Measurements from ENCODE around the gene MMP12.

The MMP12 gene

GRCh38 chr11:102840018-102840417, 34.8 kb downstream of the MMP12 start:
- no peak overlapping the region for H2AFZ ChIP-seq (ENCODE audit: low read depth, low read length)
- ATAC-seq (ENCODE audit: insufficient read depth, low read depth) (no peak), DNase-seq (no peak)
- H3K9ac ChIP-seq (ENCODE audit: low read depth, low read length) = no peak overlapping the region
- H3K4me3 ChIP-seq (ENCODE audit: low read depth in 1 of 2, low read length in 2 of 2) = no peak overlapping the region
- no peak overlapping the region for H3K27ac ChIP-seq (ENCODE audit: low read length)
- H3K4me2 ChIP-seq (ENCODE audit: insufficient read depth, low read length) = no peak overlapping the region
- no peaks in the 10 kb centered on the region for H4K20me1 ChIP-seq (ENCODE audit: insufficient read depth, low read length)
- H3K4me1 ChIP-seq (ENCODE audit: insufficient read depth, low read length) = no peaks in the 10 kb centered on the region
- no peaks in the 10 kb centered on the region for H3K36me3 ChIP-seq (ENCODE audit: insufficient read depth, low read length)
- H3K9me3 ChIP-seq (ENCODE audit: insufficient read depth, low read length, severe bottlenecking) = no peaks in the 10 kb centered on the region
- TF ChIP-seq CTCF (IDR thresholded peaks at IDR 0.05; ENCODE audit: borderline replicate concordance, extremely low read depth, low read length, poor library complexity, severe bottlenecking) (no peak), EZH2 (IDR thresholded peaks at IDR 0.05; ENCODE audit: borderline replicate concordance, low read depth, low read length, severe bottlenecking) (no peak)
- no peaks in the 10 kb centered on the region for H3K79me2 ChIP-seq (ENCODE audit: insufficient read depth, low read length)
- H3K27me3 ChIP-seq (ENCODE audit: insufficient read depth, low read length, poor library complexity) = no peaks in the 10 kb centered on the region

DNA sequence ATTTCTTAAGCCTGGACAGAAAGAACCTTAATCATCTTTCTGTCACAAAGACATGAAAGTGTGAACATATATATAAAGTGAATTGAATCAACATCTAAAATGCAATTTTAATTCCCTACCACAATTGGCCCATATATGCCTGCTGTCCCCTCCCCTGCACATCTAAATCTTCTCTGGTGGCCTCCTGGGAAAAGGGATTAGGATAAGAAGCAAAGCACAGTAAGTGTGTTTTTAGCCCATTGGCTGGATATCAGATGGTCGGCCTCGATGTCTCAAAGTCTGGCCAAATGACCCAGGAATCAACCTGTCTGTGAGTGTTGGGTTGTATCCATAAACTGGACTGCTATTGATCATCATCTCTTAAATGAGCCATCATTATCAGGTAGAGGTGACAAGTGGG, 37.1 kb downstream of the MMP12 start:
- Histone ChIP-seq H3K27ac (ENCODE audit: low read length) (no peak overlapping the region), H3K4me1 (ENCODE audit: insufficient read depth, low read length) (no peaks in the 10 kb centered on the region), H3K79me2 (ENCODE audit: insufficient read depth, low read length) (no peaks in the 10 kb centered on the region), H3K9ac (ENCODE audit: low read depth, low read length) (no peak overlapping the region), H3K36me3 (ENCODE audit: insufficient read depth, low read length) (no peaks in the 10 kb centered on the region), H3K4me2 (ENCODE audit: insufficient read depth, low read length) (no peak overlapping the region), H3K27me3 (ENCODE audit: insufficient read depth, low read length, poor library complexity) (no peaks in the 10 kb centered on the region), H3K9me3 (ENCODE audit: insufficient read depth, low read length, severe bottlenecking) (no peaks in the 10 kb centered on the region), H4K20me1 (ENCODE audit: insufficient read depth, low read length) (no peaks in the 10 kb centered on the region), H2AFZ (ENCODE audit: low read depth, low read length) (no peak overlapping the region), H3K4me3 (ENCODE audit: low read depth in 1 of 2, low read length in 2 of 2) (no peak overlapping the region)
- ATAC-seq (ENCODE audit: insufficient read depth, low read depth) (no peak), DNase-seq (no peak)
- TF ChIP-seq CTCF (IDR thresholded peaks at IDR 0.05; ENCODE audit: borderline replicate concordance, extremely low read depth, low read length, poor library complexity, severe bottlenecking) = no peak
- no peak for TF ChIP-seq EZH2 (IDR thresholded peaks at IDR 0.05; ENCODE audit: borderline replicate concordance, low read depth, low read length, severe bottlenecking)

DNA sequence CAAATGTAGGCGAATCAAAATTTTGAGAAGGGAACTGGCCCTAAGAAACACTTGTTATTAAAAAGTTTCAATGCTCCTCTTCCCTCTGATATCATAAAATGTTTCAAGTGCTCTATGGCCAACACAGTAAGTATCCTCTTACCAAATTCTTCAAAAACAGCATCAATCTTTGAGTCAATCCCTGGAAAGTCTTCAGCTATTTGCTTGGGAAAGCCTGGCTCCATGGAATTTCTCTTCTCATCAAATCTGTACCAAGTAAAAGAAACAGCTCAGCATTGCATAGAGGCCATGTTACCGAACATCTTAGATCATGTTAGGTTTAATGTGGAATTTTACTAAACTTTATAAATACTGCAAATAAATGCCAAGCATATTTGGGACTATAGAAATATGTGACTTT, 37.6 kb downstream of the MMP12 start:
- H3K4me3 ChIP-seq (ENCODE audit: low read depth in 1 of 2, low read length in 2 of 2) = no peak overlapping the region
- H3K27me3 ChIP-seq (ENCODE audit: insufficient read depth, low read length, poor library complexity) = no peaks in the 10 kb centered on the region
- H3K4me1 ChIP-seq (ENCODE audit: insufficient read depth, low read length) = no peaks in the 10 kb centered on the region
- H3K36me3 ChIP-seq (ENCODE audit: insufficient read depth, low read length) = no peaks in the 10 kb centered on the region
- H3K27ac ChIP-seq (ENCODE audit: low read length) = no peak overlapping the region
- TF ChIP-seq EZH2 (IDR thresholded peaks at IDR 0.05; ENCODE audit: borderline replicate concordance, low read depth, low read length, severe bottlenecking) (no peak), CTCF (IDR thresholded peaks at IDR 0.05; ENCODE audit: borderline replicate concordance, extremely low read depth, low read length, poor library complexity, severe bottlenecking) (no peak)
- no peaks in the 10 kb centered on the region for H3K9me3 ChIP-seq (ENCODE audit: insufficient read depth, low read length, severe bottlenecking)
- DNase-seq = no peak
- no peak overlapping the region for H3K4me2 ChIP-seq (ENCODE audit: insufficient read depth, low read length)
- no peaks in the 10 kb centered on the region for H3K79me2 ChIP-seq (ENCODE audit: insufficient read depth, low read length)
- H2AFZ ChIP-seq (ENCODE audit: low read depth, low read length) = no peak overlapping the region
- no peak overlapping the region for H3K9ac ChIP-seq (ENCODE audit: low read depth, low read length)
- ATAC-seq (ENCODE audit: insufficient read depth, low read depth) = no peak
- H4K20me1 ChIP-seq (ENCODE audit: insufficient read depth, low read length) = no peaks in the 10 kb centered on the region

DNA sequence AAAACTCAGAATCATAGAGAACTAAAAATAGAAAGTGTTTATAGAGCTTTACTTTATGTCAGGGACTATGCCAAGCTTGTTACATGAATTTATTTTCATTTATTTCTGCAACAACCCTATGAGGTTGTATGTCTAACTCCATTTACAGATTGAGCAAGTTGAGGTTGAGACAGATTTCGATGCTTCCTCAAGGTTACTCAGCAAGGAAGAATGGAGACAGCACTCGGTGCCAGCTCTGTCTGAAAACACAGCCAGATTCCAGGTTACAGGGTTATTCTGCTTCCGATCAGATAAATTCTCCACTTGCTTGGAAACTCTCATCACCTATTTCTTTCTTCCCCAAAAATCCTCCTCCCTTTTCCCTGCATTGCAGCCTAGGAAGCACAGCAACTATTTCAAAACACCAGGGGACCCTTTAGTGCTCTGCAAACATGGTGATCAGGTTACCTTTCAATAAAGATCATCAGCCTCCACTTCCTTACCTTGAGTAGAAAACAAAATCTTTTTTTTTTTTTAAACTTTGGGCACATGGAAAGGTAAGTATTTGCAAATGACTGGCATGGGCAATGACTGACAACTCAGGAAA, 38.4 kb downstream of the MMP12 start:
- Histone ChIP-seq H3K9me3 (ENCODE audit: insufficient read depth, low read length, severe bottlenecking) (no peaks in the 10 kb centered on the region), H3K4me1 (ENCODE audit: insufficient read depth, low read length) (no peaks in the 10 kb centered on the region), H3K4me2 (ENCODE audit: insufficient read depth, low read length) (no peak overlapping the region), H3K36me3 (ENCODE audit: insufficient read depth, low read length) (no peaks in the 10 kb centered on the region), H3K79me2 (ENCODE audit: insufficient read depth, low read length) (no peaks in the 10 kb centered on the region), H2AFZ (ENCODE audit: low read depth, low read length) (no peak overlapping the region), H3K9ac (ENCODE audit: low read depth, low read length) (no peak overlapping the region), H3K27me3 (ENCODE audit: insufficient read depth, low read length, poor library complexity) (no peaks in the 10 kb centered on the region), H3K27ac (ENCODE audit: low read length) (no peak overlapping the region), H3K4me3 (ENCODE audit: low read depth in 1 of 2, low read length in 2 of 2) (no peak overlapping the region), H4K20me1 (ENCODE audit: insufficient read depth, low read length) (no peaks in the 10 kb centered on the region)
- no peak for DNase-seq
- no peak for TF ChIP-seq CTCF (IDR thresholded peaks at IDR 0.05; ENCODE audit: borderline replicate concordance, extremely low read depth, low read length, poor library complexity, severe bottlenecking)
- TF ChIP-seq EZH2 (IDR thresholded peaks at IDR 0.05; ENCODE audit: borderline replicate concordance, low read depth, low read length, severe bottlenecking) = no peak
- no peak for ATAC-seq (ENCODE audit: insufficient read depth, low read depth)
